IMR-90 (cell line): ENCODE data around the gene MEDAG.
"Not testable (repeated sequence)": the region's sequence is repeated elsewhere in the genome, so short reads cannot be mapped to it uniquely, and the experiment has no call there.

Experiments
- CTCF ChIP-seq: conservative IDR thresholded peaks from 2 replicates; pipeline ENCODE4 v1.5.1; 2012; ENCODE audit warnings: mild to moderate bottlenecking, low read depth, low read length, improper control_type of control experiment
- MAFK ChIP-seq: IDR thresholded peaks from 2 replicates; pipeline ENCODE4 v1.6.1; 2012; ENCODE audit warnings: low read depth, low read length, improper control_type of control experiment
- POLR2A ChIP-seq: IDR thresholded peaks from 2 replicates; pipeline ENCODE4 v1.6.1; 2012; ENCODE audit warnings: mild to moderate bottlenecking, low read depth, low read length
- RAD21 ChIP-seq: IDR thresholded peaks from 2 replicates; pipeline ENCODE4 v1.6.1; 2012; ENCODE audit warnings: low read length, improper control_type of control experiment
- RCOR1 ChIP-seq: IDR thresholded peaks from 2 replicates; pipeline ENCODE4 v1.6.1; 2012; ENCODE audit warnings: mild to moderate bottlenecking, low read length, improper control_type of control experiment; ENCODE audit not compliant: insufficient replicate concordance
- USF2 ChIP-seq: fragments of 150-350 bp; IDR thresholded peaks from 2 replicates; pipeline ENCODE4 v1.6.1; 2017; ENCODE audit warnings: mild to moderate bottlenecking, antibody characterized with exemption, low read length, low read depth

DNA sequence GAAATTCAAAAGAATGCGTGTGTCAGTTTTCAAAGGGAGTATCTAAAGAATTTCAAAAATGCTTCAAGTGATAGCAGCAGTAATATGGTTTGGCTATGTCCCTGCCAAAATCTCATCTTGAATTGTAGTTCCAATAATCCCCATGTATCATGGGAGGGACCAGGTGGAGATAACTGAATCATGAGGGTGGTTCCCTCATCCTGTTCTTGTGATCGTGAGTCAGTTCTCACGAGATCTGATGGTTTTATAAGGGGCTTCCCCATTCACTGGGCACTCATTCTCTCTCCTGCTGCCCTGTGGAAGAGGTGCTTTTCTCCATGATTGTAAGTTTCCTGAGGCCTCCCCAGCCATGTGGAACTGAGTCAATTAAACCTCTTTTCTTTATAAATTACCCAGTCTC, 21.1 kb downstream of the MEDAG start:
- not testable (repeated sequence) for TF ChIP-seq CTCF, POLR2A, MAFK, USF2, RCOR1, RAD21
